Activated CD4-positive, alpha-beta T cell treated with anti-CD3 and anti-CD28 coated beads, Interleukin-2, amount 50 U/mL, for 16 hours (primary cell): ENCODE results near the gene PRF1.
"Not testable (repeated sequence)": the region's sequence is repeated elsewhere in the genome, so short reads cannot be mapped to it uniquely, and the experiment has no call there.

ENCODE experiments used
- DNase-seq: peaks from one replicate; pipeline ENCODE4 v3.0.0-alpha.2; 2020

Gene PRF1

GRCh38 chr10:70592186-70592735 is 10.3 kb downstream of the PRF1 start:
- no peak for DNase-seq

GRCh38 chr10:70590655-70591416 is 11.7 kb downstream of the PRF1 start:
- no peak for DNase-seq

- DNase-seq = no peak
Measured at GRCh38 chr10:70589762-70590654, 12.5 kb downstream of the PRF1 start.

GRCh38 chr10:70588859-70589570 is 13.5 kb downstream of the PRF1 start:
- DNase-seq = no peak

- no peak for DNase-seq
Measured at GRCh38 chr10:70588255-70588654, 14.3 kb downstream of the PRF1 start.

GRCh38 chr10:70587045-70587658 is 15.4 kb downstream of the PRF1 start:
- DNase-seq = peak; percentile 63

GRCh38 chr10:70586348-70586930 is 16.1 kb downstream of the PRF1 start:
- no peak for DNase-seq

- no peak for DNase-seq
Measured at GRCh38 chr10:70585578-70586169, 16.9 kb downstream of the PRF1 start.

GRCh38 chr10:70584909-70585544 is 17.5 kb downstream of the PRF1 start:
- DNase-seq = no peak

- no peak for DNase-seq
Measured at GRCh38 chr10:70584366-70584765, 18.2 kb downstream of the PRF1 start.

- DNase-seq = no peak
Measured at GRCh38 chr10:70583669-70584037, 18.9 kb downstream of the PRF1 start.

GRCh38 chr10:70582793-70583668 is 19.5 kb downstream of the PRF1 start:
- DNase-seq = no peak

GRCh38 chr10:70581176-70581575 is 21.4 kb downstream of the PRF1 start:
- not testable (repeated sequence) for DNase-seq

- peak; percentile 52 for DNase-seq
Measured at GRCh38 chr10:70579234-70580002, 23.1 kb downstream of the PRF1 start.

- DNase-seq = peak; percentile 90
Measured at GRCh38 chr10:70578371-70578947, 24.1 kb downstream of the PRF1 start.

GRCh38 chr10:70576803-70577517 is 25.6 kb downstream of the PRF1 start:
- peak; percentile 58 for DNase-seq

GRCh38 chr10:70575874-70576802 is 26.4 kb downstream of the PRF1 start:
- DNase-seq = peak; percentile 79
